Suprapubic skin (tissue), 4 donors: ENCODE measurements around the gene GRIA1. TPM values are rescaled to one million over a fixed set of nuclear protein-coding genes. Genes with fewer than 3 reads are reported as not detected.

Experiments
- DNase-seq, 2 donors: peaks; one replicate each; pipeline ENCODE4 v3.0.0-alpha.2; 2019; ENCODE audit warnings: low spot score in 2 of 2
- H3K27ac ChIP-seq: fragments of 200-600 bp; sonication (generic); one replicate; pipeline ENCODE4 v1.5.1; 2019
- H3K27me3 ChIP-seq: fragments of 200-600 bp; sonication (generic); one replicate; pipeline ENCODE4 v1.5.1; 2019
- H3K36me3 ChIP-seq: fragments of 200-600 bp; sonication (generic); one replicate; pipeline ENCODE4 v1.5.1; 2019
- H3K4me1 ChIP-seq: fragments of 200-600 bp; sonication (generic); one replicate; pipeline ENCODE4 v1.5.1; 2019
- H3K4me3 ChIP-seq: fragments of 200-600 bp; sonication (generic); one replicate; pipeline ENCODE4 v1.5.1; 2019; ENCODE audit warnings: mild to moderate bottlenecking
- H3K9me3 ChIP-seq: fragments of 200-600 bp; sonication (generic); one replicate; pipeline ENCODE4 v1.5.1; 2019
- CTCF ChIP-seq, 2 donors: fragments of 200-600 bp in 1 of 2; fragments of 450-650 bp in 1 of 2; sonication (generic) in 1 of 2; IDR thresholded peaks; one replicate each; pipeline ENCODE4 v1.5.1; 2016 to 2019; ENCODE audit warnings: antibody characterized with exemption in 2 of 2, mild to moderate bottlenecking in 1 of 2, moderate library complexity in 1 of 2
- EP300 ChIP-seq: sonication (generic); formaldehyde crosslinking; IDR thresholded peaks from one replicate; pipeline ENCODE4 v1.6.1; 2017; ENCODE audit warnings: antibody characterized with exemption
- POLR2A ChIP-seq, 2 donors: fragments of 450-650 bp; IDR thresholded peaks; one replicate each; pipeline ENCODE4 v1.6.1; 2017; ENCODE audit warnings: antibody characterized with exemption in 2 of 2, mild to moderate bottlenecking in 2 of 2, moderate library complexity in 2 of 2
- POLR2AphosphoS5 ChIP-seq, 3 donors: sonication (generic); formaldehyde crosslinking; IDR thresholded peaks; one replicate each; pipeline ENCODE4 v1.6.1; 2017; ENCODE audit warnings: antibody characterized with exemption in 3 of 3
- WGBS: methylation state at CpG from one replicate; pipeline ENCODE4 v1.1.5; 2018; 5-methylcytosine and 5-hydroxymethylcytosine counted together
- total RNA-seq, 4 donors: library from RNA; depleted of rRNA; stranded (reverse); fragments of >200 nt; gene quantifications; one replicate each; pipeline ENCODE4 v1.1.0, GENCODE V29; 2016

Gene GRIA1
- total RNA-seq, 4 donors from 2014 or later, result 0.21 to 0.62 (median 0.38) TPM; not detected in 1

- Histone ChIP-seq H3K9me3 (no peaks in the 10 kb centered on the region), H3K27me3 (no peaks in the 10 kb centered on the region), H3K4me3 (no peak overlapping the region), H3K4me1 (no peaks in the 10 kb centered on the region), H3K27ac (no peak overlapping the region), H3K36me3 (no peaks in the 10 kb centered on the region)
- TF ChIP-seq CTCF (IDR thresholded peaks at IDR 0.05), result no peak
- no peak for TF ChIP-seq POLR2A (IDR thresholded peaks at IDR 0.05)
- no peak for TF ChIP-seq POLR2AphosphoS5 (IDR thresholded peaks at IDR 0.05)
- TF ChIP-seq EP300, result no peak
- no peak for DNase-seq
- 65% methylated on average over 1 of the region's 1 CpG for WGBS
Measured at GRCh38 chr5:153565822-153566221, 75.4 kb downstream of the GRIA1 start.

- Histone ChIP-seq H3K4me3 (no peak overlapping the region), H3K27me3 (no peaks in the 10 kb centered on the region), H3K27ac (no peak overlapping the region), H3K36me3 (no peaks in the 10 kb centered on the region), H3K9me3 (no peaks in the 10 kb centered on the region), H3K4me1 (no peaks in the 10 kb centered on the region)
- no peak for DNase-seq
- WGBS, result 59% methylated on average over 1 of the region's 1 CpG
- TF ChIP-seq EP300, result no peak
- TF ChIP-seq POLR2A (IDR thresholded peaks at IDR 0.05), result no peak
- TF ChIP-seq CTCF (IDR thresholded peaks at IDR 0.05), result no peak
- no peak for TF ChIP-seq POLR2AphosphoS5 (IDR thresholded peaks at IDR 0.05)
Measured at GRCh38 chr5:153569036-153569435, 78.6 kb downstream of the GRIA1 start.

GRCh38 chr5:153571162-153571561, 80.7 kb downstream of the GRIA1 start:
- Histone ChIP-seq H3K9me3 (no peaks in the 10 kb centered on the region), H3K27ac (no peak overlapping the region), H3K36me3 (no peaks in the 10 kb centered on the region), H3K4me3 (no peak overlapping the region), H3K27me3 (no peaks in the 10 kb centered on the region), H3K4me1 (no peaks in the 10 kb centered on the region)
- DNase-seq, result no peak
- WGBS, result 73% methylated on average over 2 of the region's 2 CpGs
- TF ChIP-seq EP300 (no peak), CTCF (IDR thresholded peaks at IDR 0.05) (no peak), POLR2AphosphoS5 (IDR thresholded peaks at IDR 0.05) (no peak), POLR2A (IDR thresholded peaks at IDR 0.05) (no peak)

- no peaks in the 10 kb centered on the region for H3K36me3 ChIP-seq
- no peak for DNase-seq
- no peaks in the 10 kb centered on the region for H3K27me3 ChIP-seq
- 79% methylated on average over 8 of the region's 8 CpGs for WGBS
- H3K9me3 ChIP-seq, result no peaks in the 10 kb centered on the region
- no peak overlapping the region for H3K4me3 ChIP-seq
- no peak for TF ChIP-seq POLR2A (IDR thresholded peaks at IDR 0.05)
- TF ChIP-seq POLR2AphosphoS5 (IDR thresholded peaks at IDR 0.05), result no peak
- TF ChIP-seq EP300, result no peak
- TF ChIP-seq CTCF (IDR thresholded peaks at IDR 0.05), result no peak
- H3K27ac ChIP-seq, result no peak overlapping the region
- no peaks in the 10 kb centered on the region for H3K4me1 ChIP-seq
Measured at GRCh38 chr5:153572411-153573145, 82.1 kb downstream of the GRIA1 start.

GRCh38 chr5:153573326-153574033, 83.0 kb downstream of the GRIA1 start:
- no peak overlapping the region for H3K4me3 ChIP-seq
- no peak overlapping the region for H3K27ac ChIP-seq
- H3K9me3 ChIP-seq, result no peaks in the 10 kb centered on the region
- DNase-seq, result no peak
- no peaks in the 10 kb centered on the region for H3K36me3 ChIP-seq
- H3K4me1 ChIP-seq, result no peaks in the 10 kb centered on the region
- WGBS, result 67% methylated on average over 4 of the region's 4 CpGs
- TF ChIP-seq EP300 (no peak), POLR2A (IDR thresholded peaks at IDR 0.05) (no peak), CTCF (IDR thresholded peaks at IDR 0.05) (no peak), POLR2AphosphoS5 (IDR thresholded peaks at IDR 0.05) (no peak)
- H3K27me3 ChIP-seq, result no peaks in the 10 kb centered on the region
